HUES64 (cell line): ENCODE results near the gene WDFY4.

Source experiments
- H3K27ac ChIP-seq: 2 replicates; pipeline ENCODE4 v1.7.0; 2013; ENCODE audit warnings: low read depth, low read length, inconsistent platforms
- H3K27me3 ChIP-seq: 2 replicates; pipeline ENCODE4 v1.6.1; 2013; ENCODE audit warnings: mild to moderate bottlenecking, low read length; ENCODE audit not compliant: insufficient read depth
- H3K36me3 ChIP-seq: 2 replicates; pipeline ENCODE4 v1.6.1; 2013; ENCODE audit warnings: mild to moderate bottlenecking, low read length; ENCODE audit not compliant: insufficient read depth
- H3K4me1 ChIP-seq: 2 replicates; pipeline ENCODE4 v1.6.1; 2013; ENCODE audit warnings: mild to moderate bottlenecking, low read length, moderate library complexity; ENCODE audit not compliant: insufficient read depth
- H3K4me3 ChIP-seq: 2 replicates; pipeline ENCODE4 v1.5.1; 2013; ENCODE audit warnings: mild to moderate bottlenecking, low read length, moderate library complexity
- H3K9ac ChIP-seq: 2 replicates; pipeline ENCODE4 v1.6.1; 2013; ENCODE audit warnings: mild to moderate bottlenecking, low read depth, low read length
- H3K9me3 ChIP-seq: 2 replicates; pipeline ENCODE4 v1.6.1; 2013; ENCODE audit warnings: low read depth, low read length; ENCODE audit not compliant: insufficient read depth
- WGBS: fragments of 150-250, 120-280 bp; methylation state at CpG from one replicate; pipeline ENCODE4 v1.1.7; 2013; ENCODE audit warnings: missing lambda C conversion rate; 5-methylcytosine and 5-hydroxymethylcytosine counted together

WDFY4 gene

GRCh38 chr10:48814933-48815332 lies 130.3 kb downstream of the WDFY4 start:
- Histone ChIP-seq H3K27ac (no peak overlapping the region), H3K9me3 (no peaks in the 10 kb centered on the region), H3K4me3 (no peak overlapping the region), H3K27me3 (peaks cover 23% of the 10 kb centered on the region), H3K9ac (no peak overlapping the region), H3K36me3 (no peaks in the 10 kb centered on the region), H3K4me1 (no peaks in the 10 kb centered on the region)
- WGBS: 60% methylated on average over 1 of the region's 1 CpG

- Histone ChIP-seq H3K36me3 (no peaks in the 10 kb centered on the region), H3K27ac (no peak overlapping the region), H3K9me3 (no peaks in the 10 kb centered on the region), H3K27me3 (peaks cover 23% of the 10 kb centered on the region), H3K4me1 (no peaks in the 10 kb centered on the region), H3K9ac (no peak overlapping the region), H3K4me3 (no peak overlapping the region)
- 96% methylated on average over 10 of the region's 10 CpGs for WGBS
Measured at GRCh38 chr10:48817141-48817540, 132.5 kb downstream of the WDFY4 start.

- H3K27ac ChIP-seq: no peak overlapping the region
- no peak overlapping the region for H3K9ac ChIP-seq
- no peaks in the 10 kb centered on the region for H3K36me3 ChIP-seq
- H3K4me1 ChIP-seq: no peaks in the 10 kb centered on the region
- H3K9me3 ChIP-seq: no peaks in the 10 kb centered on the region
- no peak overlapping the region for H3K4me3 ChIP-seq
- peaks cover 19% of the 10 kb centered on the region for H3K27me3 ChIP-seq
- 92% methylated on average over 2 of the region's 2 CpGs for WGBS
Measured at GRCh38 chr10:48818081-48818480, 133.4 kb downstream of the WDFY4 start.

GRCh38 chr10:48818861-48819520 lies 134.3 kb downstream of the WDFY4 start:
- no peak overlapping the region for H3K9ac ChIP-seq
- H3K4me3 ChIP-seq: no peak overlapping the region
- no peaks in the 10 kb centered on the region for H3K9me3 ChIP-seq
- no peaks in the 10 kb centered on the region for H3K4me1 ChIP-seq
- H3K36me3 ChIP-seq: no peaks in the 10 kb centered on the region
- 93% methylated on average over 18 of the region's 18 CpGs for WGBS
- peaks cover 11% of the 10 kb centered on the region for H3K27me3 ChIP-seq
- no peak overlapping the region for H3K27ac ChIP-seq

GRCh38 chr10:48819783-48820182 lies 135.1 kb downstream of the WDFY4 start:
- Histone ChIP-seq H3K4me3 (no peak overlapping the region), H3K36me3 (no peaks in the 10 kb centered on the region), H3K4me1 (no peaks in the 10 kb centered on the region), H3K27me3 (peaks cover 4% of the 10 kb centered on the region), H3K27ac (no peak overlapping the region), H3K9me3 (no peaks in the 10 kb centered on the region), H3K9ac (no peak overlapping the region)
- WGBS: 96% methylated on average over 8 of the region's 8 CpGs

- no peak overlapping the region for H3K9ac ChIP-seq
- no peaks in the 10 kb centered on the region for H3K4me1 ChIP-seq
- no peaks in the 10 kb centered on the region for H3K36me3 ChIP-seq
- H3K4me3 ChIP-seq: no peak overlapping the region
- H3K27me3 ChIP-seq: peaks cover 4% of the 10 kb centered on the region
- H3K27ac ChIP-seq: no peak overlapping the region
- 94% methylated on average over 9 of the region's 9 CpGs for WGBS
- no peaks in the 10 kb centered on the region for H3K9me3 ChIP-seq
Measured at GRCh38 chr10:48820231-48820630, 135.6 kb downstream of the WDFY4 start.

- no peak overlapping the region for H3K27ac ChIP-seq
- no peaks in the 10 kb centered on the region for H3K36me3 ChIP-seq
- no peaks in the 10 kb centered on the region for H3K4me1 ChIP-seq
- no peaks in the 10 kb centered on the region for H3K9me3 ChIP-seq
- no peak overlapping the region for H3K4me3 ChIP-seq
- H3K27me3 ChIP-seq: peaks cover 4% of the 10 kb centered on the region
- no peak overlapping the region for H3K9ac ChIP-seq
- 96% methylated on average over 10 of the region's 10 CpGs for WGBS
Measured at GRCh38 chr10:48820699-48821098, 136.0 kb downstream of the WDFY4 start.

- 85% methylated on average over 4 of the region's 4 CpGs for WGBS
Measured at GRCh38 chr10:48821111-48821510, 136.4 kb downstream of the WDFY4 start.

GRCh38 chr10:48821692-48822091 lies 137.0 kb downstream of the WDFY4 start:
- Histone ChIP-seq H3K4me1 (no peaks in the 10 kb centered on the region), H3K27ac (no peak overlapping the region), H3K9ac (no peak overlapping the region), H3K9me3 (no peaks in the 10 kb centered on the region), H3K4me3 (no peak overlapping the region), H3K36me3 (no peaks in the 10 kb centered on the region), H3K27me3 (peaks cover 4% of the 10 kb centered on the region)
- WGBS: 89% methylated on average over 3 of the region's 3 CpGs

More at GRCh38 chr10:48821111-48821510, 136.4 kb downstream of the WDFY4 start:
- Histone ChIP-seq H3K27me3 (peaks cover 4% of the 10 kb centered on the region), H3K4me3 (no peak overlapping the region), H3K9me3 (no peaks in the 10 kb centered on the region), H3K27ac (no peak overlapping the region), H3K36me3 (no peaks in the 10 kb centered on the region), H3K4me1 (no peaks in the 10 kb centered on the region), H3K9ac (no peak overlapping the region)

GRCh38 chr10:48833674-48834073 lies 149.0 kb downstream of the WDFY4 start:
- no peak overlapping the region for H3K4me3 ChIP-seq
- 80% methylated on average over 2 of the region's 2 CpGs for WGBS
- H3K27ac ChIP-seq: no peak overlapping the region
- no peaks in the 10 kb centered on the region for H3K27me3 ChIP-seq
- H3K9ac ChIP-seq: no peak overlapping the region
- no peaks in the 10 kb centered on the region for H3K9me3 ChIP-seq
- H3K4me1 ChIP-seq: no peaks in the 10 kb centered on the region
- no peaks in the 10 kb centered on the region for H3K36me3 ChIP-seq

GRCh38 chr10:48834189-48834965 lies 149.7 kb downstream of the WDFY4 start:
- Histone ChIP-seq H3K27me3 (no peaks in the 10 kb centered on the region), H3K9ac (no peak overlapping the region), H3K27ac (no peak overlapping the region), H3K36me3 (no peaks in the 10 kb centered on the region), H3K4me1 (no peaks in the 10 kb centered on the region), H3K9me3 (no peaks in the 10 kb centered on the region), H3K4me3 (no peak overlapping the region)
- 94% methylated on average over 2 of the region's 2 CpGs for WGBS
